Stimulated activated CD4-positive, alpha-beta T cell treated with anti-CD3 and anti-CD28 coated beads, Interleukin-4, amount 100 ng/mL, for 1 hour (primary cell): Measurements from ENCODE around the gene SIRT6.
"Not testable (repeated sequence)": the region's sequence is repeated elsewhere in the genome, so short reads cannot be mapped to it uniquely, and the experiment has no call there.

Experiments used
- DNase-seq: peaks from one replicate; pipeline ENCODE4 v3.0.0-alpha.2; 2020

The SIRT6 gene

GRCh38 chr19:4173479-4174212 is 8.7 kb downstream of the SIRT6 start:
- no peak for DNase-seq

- peak; percentile 74 for DNase-seq
These were observed 9.4 kb downstream of the SIRT6 start for GRCh38 chr19:4172861-4173473.

- DNase-seq: no peak
These were observed 10.7 kb downstream of the SIRT6 start for GRCh38 chr19:4171676-4172075.

DNA sequence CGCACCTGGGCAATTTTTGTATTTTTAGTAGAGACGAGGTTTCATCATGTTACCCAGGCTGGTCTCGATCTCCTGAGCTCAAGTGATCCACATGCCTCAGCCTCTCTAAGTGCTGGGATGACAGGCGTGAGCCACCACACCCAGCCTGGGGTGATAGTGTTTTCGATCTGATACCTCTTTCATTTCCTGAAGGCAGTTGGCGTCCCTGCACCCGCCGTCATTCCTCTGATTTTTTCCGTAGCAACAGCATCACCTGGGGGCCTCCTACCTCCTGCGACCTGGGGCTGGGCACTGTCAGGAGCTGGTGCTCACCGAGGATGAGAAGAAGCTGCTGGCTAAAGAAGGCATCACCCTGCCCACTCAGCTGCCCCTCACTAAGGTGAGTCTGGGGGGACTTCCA is 18.1 kb downstream of the SIRT6 start:
- no peak for DNase-seq

GRCh38 chr19:4161415-4162077 is 20.8 kb downstream of the SIRT6 start:
- no peak for DNase-seq

- not testable (repeated sequence) for DNase-seq
These were observed 24.4 kb downstream of the SIRT6 start for GRCh38 chr19:4157971-4158370.

- DNase-seq: no peak
These were observed 25.2 kb downstream of the SIRT6 start for GRCh38 chr19:4157164-4157563.

GRCh38 chr19:4154571-4155312 is 27.6 kb downstream of the SIRT6 start:
- no peak for DNase-seq

DNA sequence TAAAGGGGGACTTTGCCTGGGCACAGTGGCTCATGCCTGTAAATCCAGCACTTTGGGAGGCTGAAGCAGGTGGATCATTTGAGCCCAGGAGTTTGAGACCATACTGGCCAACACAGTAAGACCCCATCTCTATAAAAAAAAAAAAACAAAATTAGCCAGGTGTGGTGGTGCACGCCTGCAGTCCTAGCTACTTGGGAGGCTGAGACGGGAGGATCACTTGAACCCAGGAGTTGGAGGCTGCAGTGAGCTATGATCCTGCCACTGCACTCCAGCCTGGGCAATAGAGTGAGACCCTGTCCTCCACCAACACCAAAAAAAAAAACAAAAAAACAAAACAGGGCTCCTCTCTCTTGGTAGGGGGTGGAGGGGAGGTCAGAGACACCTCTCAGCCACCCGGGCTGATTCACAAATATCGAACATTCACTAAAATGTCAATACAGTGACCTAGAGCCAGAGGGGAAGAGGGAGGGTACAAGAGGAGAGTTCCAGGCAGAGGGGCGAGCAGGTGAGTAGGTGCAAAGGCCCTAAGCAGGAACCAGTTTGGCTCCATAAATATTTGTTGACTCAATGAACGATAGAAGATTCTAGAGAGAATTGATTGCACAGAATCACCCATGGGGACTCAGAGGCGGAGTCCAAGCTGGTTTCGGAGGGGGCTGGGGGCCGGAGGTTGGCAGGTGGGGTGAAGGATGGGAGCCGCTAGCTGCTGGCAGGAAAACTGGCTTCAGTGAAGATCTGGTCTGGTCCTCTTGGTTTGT is 29.9 kb downstream of the SIRT6 start:
- DNase-seq: no peak

GRCh38 chr19:4151623-4152022 is 30.7 kb downstream of the SIRT6 start:
- DNase-seq: no peak

GRCh38 chr19:4149518-4150288 is 32.7 kb downstream of the SIRT6 start:
- DNase-seq: no peak

DNA sequence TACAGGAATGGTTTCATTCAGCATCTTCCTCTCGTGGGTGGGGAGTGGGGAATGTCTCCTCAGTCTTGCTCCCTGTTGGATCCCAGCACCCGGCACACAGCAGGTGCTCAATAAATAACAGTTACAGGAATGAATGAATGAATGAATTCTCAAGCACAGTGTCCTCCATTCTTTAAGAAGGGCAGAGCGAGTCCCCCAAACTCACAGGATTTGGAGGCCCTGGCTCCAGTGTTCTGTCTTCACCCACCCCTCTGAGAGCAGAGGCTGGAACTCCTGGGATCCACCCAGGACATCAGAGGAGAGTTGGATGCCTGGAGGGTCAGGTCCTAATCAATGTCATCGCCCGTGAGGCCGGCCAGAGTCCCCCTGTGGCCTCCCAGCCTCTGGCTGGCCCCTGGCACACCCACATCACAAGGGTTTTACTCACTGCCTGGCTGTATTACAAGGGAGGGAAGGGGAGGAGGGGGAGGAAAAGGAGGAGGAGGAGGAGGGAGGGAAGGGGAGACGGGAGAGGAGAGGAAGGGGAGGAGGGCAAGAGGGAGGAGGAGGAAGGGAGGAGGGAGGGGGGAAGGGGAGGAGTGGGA is 37.6 kb downstream of the SIRT6 start:
- no peak for DNase-seq

DNA sequence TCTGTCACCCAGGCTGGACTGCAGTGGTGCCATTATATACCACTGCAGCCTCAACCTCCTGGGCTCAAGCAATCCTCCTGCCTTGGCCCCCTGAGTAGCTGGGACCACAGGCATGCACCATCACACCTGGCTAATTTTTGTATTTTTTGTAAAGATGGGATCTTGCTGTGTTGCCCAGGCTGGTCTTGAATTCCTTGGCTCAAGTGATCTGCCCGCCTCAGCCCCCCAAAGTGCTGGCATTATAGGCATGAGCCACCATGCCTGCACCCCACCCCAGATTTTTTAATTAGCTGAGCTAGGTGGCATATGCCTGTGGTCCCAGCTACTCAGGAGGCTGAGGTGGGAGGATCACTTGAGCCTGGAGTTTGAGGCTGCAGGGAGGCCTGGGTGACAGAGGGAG is 39.4 kb downstream of the SIRT6 start:
- not testable (repeated sequence) for DNase-seq

DNA sequence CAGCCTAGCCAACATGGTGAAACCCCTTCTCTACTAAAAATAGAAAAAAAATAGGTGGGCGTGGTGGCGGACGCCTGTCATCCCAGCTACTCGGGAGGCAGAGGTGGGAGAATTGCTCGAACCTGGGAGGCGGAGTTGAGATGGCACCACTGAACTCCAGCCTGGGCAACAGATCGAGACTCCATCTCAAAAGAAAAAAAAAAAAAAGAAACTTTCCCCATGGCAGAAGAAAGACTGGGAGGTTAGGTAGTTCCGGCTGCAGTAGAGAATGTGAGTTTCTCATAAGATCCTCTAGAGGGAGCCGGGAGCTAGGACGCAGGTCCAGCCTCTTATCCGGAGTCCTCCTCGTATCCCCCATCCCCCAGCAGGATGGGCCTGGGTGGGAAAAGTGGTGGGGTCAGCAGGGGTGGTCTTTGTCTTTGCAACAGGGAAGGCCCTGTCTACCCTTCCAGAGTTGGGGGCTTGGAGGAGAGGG is 42.1 kb downstream of the SIRT6 start:
- DNase-seq: no peak

DNA sequence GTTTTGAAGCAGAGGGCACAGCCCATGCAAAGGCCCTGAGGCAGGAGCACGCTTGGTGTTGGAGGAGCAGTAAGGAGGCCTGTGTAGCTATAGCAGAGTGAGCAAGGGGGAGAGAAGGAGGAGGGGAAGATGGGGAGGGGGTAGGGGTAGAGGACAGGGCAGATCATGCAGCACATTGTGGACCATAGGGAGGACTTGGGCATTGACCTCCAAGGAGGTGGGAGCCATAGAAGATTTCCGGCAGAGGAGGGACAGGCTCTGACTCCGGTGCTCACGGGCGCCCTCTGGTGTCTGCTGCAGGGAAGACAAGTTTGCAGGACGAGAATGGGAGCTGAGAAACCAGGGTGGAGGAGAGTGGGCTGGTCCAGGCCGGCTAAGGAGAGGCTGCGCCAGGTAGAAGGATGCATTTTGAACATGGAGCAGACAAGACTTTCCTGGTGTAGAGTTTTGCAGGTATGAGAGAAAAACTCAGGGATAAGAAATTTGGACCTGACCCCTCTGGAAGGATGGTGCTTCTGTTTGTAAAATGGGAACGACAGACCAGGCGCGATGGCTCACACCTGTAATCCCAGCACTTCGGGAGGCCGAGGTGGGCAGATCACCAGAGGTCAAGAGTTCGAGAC is 42.6 kb downstream of the SIRT6 start:
- DNase-seq: peak; percentile 90

GRCh38 chr19:4138445-4138844 is 43.9 kb downstream of the SIRT6 start:
- DNase-seq: no peak

DNA sequence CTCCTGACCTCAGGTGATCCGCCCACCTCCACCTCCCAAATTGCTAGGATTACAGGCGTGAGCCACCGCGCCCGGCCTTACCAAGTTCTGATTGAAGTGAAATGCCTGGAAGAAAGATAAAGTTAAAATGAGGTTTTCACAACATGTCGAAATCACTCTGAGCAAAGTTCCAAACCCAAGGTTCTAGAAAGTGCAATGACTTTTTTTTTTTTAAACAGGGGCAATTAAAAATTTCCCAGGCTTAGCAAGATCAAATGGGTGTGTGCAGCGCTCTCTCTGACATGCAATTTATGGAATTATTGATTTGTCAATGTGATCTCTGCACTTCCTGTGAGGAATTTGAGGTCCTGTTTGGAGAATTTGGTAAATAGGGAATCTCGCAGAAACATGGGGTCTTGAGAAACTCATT is 45.7 kb downstream of the SIRT6 start:
- no peak for DNase-seq

GRCh38 chr19:4135386-4135785 is 47.0 kb downstream of the SIRT6 start:
- not testable (repeated sequence) for DNase-seq

GRCh38 chr19:4134351-4134750 is 48.0 kb downstream of the SIRT6 start:
- DNase-seq: no peak

GRCh38 chr19:4130744-4131438 is 51.5 kb downstream of the SIRT6 start:
- no peak for DNase-seq
